CD4-positive, alpha-beta T cell treated with Interleukin-4 for 4 hours (primary cell): ENCODE measurements around the gene MED27.

Experiments
- DNase-seq: peaks from one replicate; pipeline ENCODE4 v3.0.0-alpha.2; 2020

The MED27 gene

GRCh38 chr9:132079391-132080091, at the start of gene MED27:
Gene MED27, minus strand, starts transcription at chr9:132079867. Its CDS starts 23 bp downstream, at chr9:132079844.
- DNase-seq = peak; percentile 91

GRCh38 chr9:132127888-132128534, 48.3 kb upstream of the MED27 start:
- DNase-seq = no peak

- DNase-seq = no peak
Observed at GRCh38 chr9:132126680-132127236, 47.1 kb upstream of the MED27 start.

GRCh38 chr9:132125944-132126679, 46.4 kb upstream of the MED27 start:
- DNase-seq = no peak

GRCh38 chr9:132125361-132125760, 45.7 kb upstream of the MED27 start:
- DNase-seq = no peak

GRCh38 chr9:132124800-132125199, 45.1 kb upstream of the MED27 start:
- DNase-seq = no peak

GRCh38 chr9:132121021-132121420, 41.4 kb upstream of the MED27 start:
- DNase-seq = no peak

GRCh38 chr9:132117694-132118093, 38.0 kb upstream of the MED27 start:
- DNase-seq = no peak

- DNase-seq = no peak
Observed at GRCh38 chr9:132116583-132116982, 36.9 kb upstream of the MED27 start.

GRCh38 chr9:132114102-132114707, 34.5 kb upstream of the MED27 start:
- DNase-seq = no peak

- no peak for DNase-seq
Observed at GRCh38 chr9:132109291-132109690, 29.6 kb upstream of the MED27 start.

GRCh38 chr9:132108728-132109127, 29.1 kb upstream of the MED27 start:
- DNase-seq = no peak

GRCh38 chr9:132099741-132100407, 20.2 kb upstream of the MED27 start:
- no peak for DNase-seq

GRCh38 chr9:132099167-132099566, 19.5 kb upstream of the MED27 start:
- DNase-seq = no peak

GRCh38 chr9:132094314-132094791, 14.7 kb upstream of the MED27 start:
- no peak for DNase-seq

GRCh38 chr9:132090771-132091170, 11.1 kb upstream of the MED27 start:
- DNase-seq = no peak

GRCh38 chr9:132087438-132088030, 7.9 kb upstream of the MED27 start:
- DNase-seq = no peak

GRCh38 chr9:132082188-132082587, 2.5 kb upstream of the MED27 start:
- no peak for DNase-seq

GRCh38 chr9:132078699-132079356, 839 bp downstream of the MED27 start:
- DNase-seq = no peak

- peak; percentile 18 for DNase-seq
Observed at GRCh38 chr9:132077881-132078698, 1.6 kb downstream of the MED27 start.

- DNase-seq = no peak
Observed at GRCh38 chr9:132075853-132076252, 3.8 kb downstream of the MED27 start.
